ENCODE data around the gene ELF1.

DNA sequence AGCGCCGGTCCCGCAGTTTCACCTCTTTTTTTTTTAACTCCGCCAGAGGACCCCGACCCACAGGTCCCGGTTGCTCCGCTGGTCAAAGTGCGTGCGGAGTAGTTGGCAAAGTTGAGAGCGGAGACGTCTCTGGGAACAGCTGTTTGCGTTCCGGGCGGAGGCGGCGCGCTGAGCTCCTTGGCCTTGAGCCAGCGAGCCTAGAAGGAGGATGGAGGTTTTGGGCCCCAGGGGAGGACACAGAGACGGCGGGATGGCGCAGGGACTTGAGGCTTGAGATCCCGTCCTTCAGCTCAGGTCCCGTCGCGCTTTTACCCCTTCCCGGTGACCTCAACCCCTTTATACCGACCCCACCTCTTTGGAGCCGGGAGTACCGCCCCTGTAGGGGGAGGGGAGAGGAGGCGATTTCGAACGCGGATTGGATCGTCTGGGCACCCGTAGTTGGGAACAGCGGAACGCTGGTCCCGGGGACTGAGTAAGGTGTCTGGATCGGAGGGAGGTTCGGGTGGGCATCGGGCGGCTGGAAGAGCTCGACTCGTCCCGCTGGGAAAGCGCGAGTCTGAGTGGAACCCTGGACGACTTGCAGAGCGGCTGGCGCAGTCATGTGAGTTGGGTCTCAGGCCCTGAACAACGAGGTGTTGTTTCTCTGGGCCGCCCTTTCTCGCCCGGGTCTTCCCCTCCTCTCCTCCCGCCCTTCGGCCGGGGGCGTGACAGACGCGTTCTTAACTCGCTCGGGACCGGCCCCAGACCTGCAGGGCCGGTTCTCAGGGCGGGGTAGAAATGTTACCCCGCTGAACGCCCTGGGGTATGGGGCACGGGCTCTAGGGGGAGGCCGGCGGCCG is 42.2 kb upstream of the ELF1 start, which contains the start of gene WBP4:
- TF ChIP-seq CTCF (IDR thresholded peaks at IDR 0.05) (no peak), EP300 (IDR thresholded peaks at IDR 0.05) (no peak)

All from ovary (tissue), 3 donors.